Epithelial cell of proximal tubule (primary cell): Measurements from ENCODE around the gene FGFR2. TPM values are rescaled to one million over a fixed set of nuclear protein-coding genes. Genes with fewer than 3 reads are reported as not detected.

Experiments used
- DNase-seq: peaks from one replicate; pipeline ENCODE4 v3.0.0-alpha.2; 2011; ENCODE audit warnings: low read depth
- H3K4me3 ChIP-seq: 2 replicates; pipeline ENCODE4 v1.5.1; 2011; ENCODE audit warnings: low read depth, mild to moderate bottlenecking, low read length
- CTCF ChIP-seq: conservative IDR thresholded peaks from 2 replicates; pipeline ENCODE4 v1.5.1; 2012; ENCODE audit warnings: low read depth, mild to moderate bottlenecking, low read length
- total RNA-seq: library from RNA; depleted of rRNA; stranded (reverse); fragments of >200 nt; gene quantifications from 2 replicates; pipeline ENCODE4 v1.2.3, GENCODE V29; 2015

Gene FGFR2
- total RNA-seq, 1 donor from 2014 or later, result 1.6 TPM

GRCh38 chr10:121637437-121637836 lies 39.2 kb upstream of the FGFR2 start:
- no peak for TF ChIP-seq CTCF
- no peak overlapping the region for H3K4me3 ChIP-seq
- no peak for DNase-seq

GRCh38 chr10:121633056-121633455 lies 34.8 kb upstream of the FGFR2 start:
- no peak for TF ChIP-seq CTCF
- no peak overlapping the region for H3K4me3 ChIP-seq
- no peak for DNase-seq

GRCh38 chr10:121631365-121632029 lies 33.3 kb upstream of the FGFR2 start:
- no peak for TF ChIP-seq CTCF
- H3K4me3 ChIP-seq, result no peak overlapping the region
- DNase-seq, result no peak

- H3K4me3 ChIP-seq, result no peak overlapping the region
- DNase-seq, result no peak
- no peak for TF ChIP-seq CTCF
Measured at GRCh38 chr10:121628859-121629258, 30.6 kb upstream of the FGFR2 start.

GRCh38 chr10:121627876-121628581 lies 29.8 kb upstream of the FGFR2 start:
- no peak for TF ChIP-seq CTCF
- DNase-seq, result no peak
- H3K4me3 ChIP-seq, result no peak overlapping the region

GRCh38 chr10:121624836-121625486 lies 26.7 kb upstream of the FGFR2 start:
- H3K4me3 ChIP-seq, result no peak overlapping the region
- TF ChIP-seq CTCF, result no peak
- no peak for DNase-seq

- no peak for DNase-seq
- TF ChIP-seq CTCF, result no peak
- H3K4me3 ChIP-seq, result no peak overlapping the region
Measured at GRCh38 chr10:121618906-121619305, 20.7 kb upstream of the FGFR2 start.
